Glutamatergic neuron (in vitro differentiated cells): ENCODE measurements around the gene KRTAP13-4. TPM values are rescaled to one million over a fixed set of nuclear protein-coding genes. Genes with fewer than 3 reads are reported as not detected.

Source experiments
- DNase-seq: peaks from one replicate; pipeline ENCODE4 v3.0.0; 2022
- H3K27ac Mint-ChIP-seq: one replicate; pipeline ENCODE4 v1.8.0; 2020; ENCODE audit warnings: mild to moderate bottlenecking, mixed read lengths, inconsistent platforms; ENCODE audit not compliant: unreplicated experiment
- H3K27me3 Mint-ChIP-seq: one replicate; pipeline ENCODE4 v1.8.0; 2020; ENCODE audit warnings: mild to moderate bottlenecking, moderate library complexity, mixed read lengths, inconsistent platforms; ENCODE audit not compliant: unreplicated experiment
- H3K36me3 Mint-ChIP-seq: one replicate; pipeline ENCODE4 v1.8.0; 2020; ENCODE audit warnings: mild to moderate bottlenecking, mixed read lengths, inconsistent platforms; ENCODE audit not compliant: unreplicated experiment
- H3K4me1 Mint-ChIP-seq: one replicate; pipeline ENCODE4 v1.8.0; 2020; ENCODE audit warnings: mild to moderate bottlenecking, low read depth, mixed read lengths, inconsistent platforms; ENCODE audit not compliant: unreplicated experiment
- H3K4me3 Mint-ChIP-seq: one replicate; pipeline ENCODE4 v1.8.0; 2020; ENCODE audit warnings: mild to moderate bottlenecking, mixed read lengths, inconsistent platforms; ENCODE audit not compliant: unreplicated experiment
- H3K9me3 Mint-ChIP-seq: one replicate; pipeline ENCODE4 v1.8.0; 2020; ENCODE audit warnings: mild to moderate bottlenecking, moderate library complexity, mixed read lengths, inconsistent platforms; ENCODE audit not compliant: unreplicated experiment
- CTCF ChIP-seq: fragments of 200-600 bp; sonication (generic); IDR thresholded peaks from one replicate; pipeline ENCODE4 v1.5.0; 2021; ENCODE audit not compliant: partially characterized antibody, unreplicated experiment
- total RNA-seq: library from RNA; stranded (reverse); fragmentation: NEBNext Ultra II Directional; extraction: Animal tissue kit (Norgen Biotek cat#: 25700); gene quantifications from one replicate; pipeline ENCODE4 v1.2.1, GENCODE V29; 2021; ENCODE audit not compliant: unreplicated experiment

Gene KRTAP13-4
- total RNA-seq, 1 donor from 2014 or later, result not detected

DNA sequence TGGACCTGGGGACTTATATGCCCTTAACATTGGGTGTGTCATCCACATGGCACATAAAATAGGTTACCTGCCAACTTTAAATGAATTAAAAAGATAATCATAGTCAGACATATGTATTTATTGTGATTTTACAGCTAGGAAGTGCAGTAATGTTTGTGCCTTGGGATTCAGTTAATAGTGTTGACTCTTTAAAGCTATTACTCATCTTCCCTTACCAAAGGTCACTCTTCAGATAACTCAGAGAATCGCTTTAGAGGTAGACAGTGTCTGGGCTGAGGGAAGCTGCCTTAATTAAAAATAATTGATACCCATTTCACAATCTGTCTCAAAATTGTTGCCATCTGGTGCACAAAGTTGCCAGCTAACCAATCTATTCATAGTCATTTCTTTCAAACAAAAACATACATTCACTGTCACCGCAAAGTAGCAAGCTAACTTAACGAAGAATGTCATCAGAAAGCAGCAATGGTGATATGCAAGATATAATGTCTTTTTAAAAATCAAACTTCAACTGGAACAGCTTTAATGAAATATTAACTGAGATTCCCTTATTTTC is 7.1 kb downstream of the KRTAP13-4 start:
- Mint-ChIP-seq H3K4me1 (no peaks in the 10 kb centered on the region), H3K27ac (no peak overlapping the region), H3K36me3 (no peaks in the 10 kb centered on the region), H3K4me3 (no peak overlapping the region), H3K27me3 (peaks cover 2% of the 10 kb centered on the region), H3K9me3 (no peaks in the 10 kb centered on the region)
- no peak for DNase-seq
- no peak for TF ChIP-seq CTCF

GRCh38 chr21:30439975-30440374 is 10.0 kb downstream of the KRTAP13-4 start, which contains the start of gene KRTAP15-1:
Gene KRTAP15-1, plus strand, starts transcription at chr21:30440275. Its CDS starts 53 bp downstream, at chr21:30440328.
- Mint-ChIP-seq H3K36me3 (no peaks in the 10 kb centered on the region), H3K27me3 (peaks cover 2% of the 10 kb centered on the region), H3K27ac (no peak within 1 kb of the TSS), H3K4me3 (no peak within 1 kb of the TSS), H3K9me3 (no peaks in the 10 kb centered on the region), H3K4me1 (no peaks in the 10 kb centered on the region)
- no peak for DNase-seq
- no peak for TF ChIP-seq CTCF

- no peak for DNase-seq
- Mint-ChIP-seq H3K36me3 (no peaks in the 10 kb centered on the region), H3K9me3 (no peaks in the 10 kb centered on the region), H3K4me3 (no peak overlapping the region), H3K27ac (no peak overlapping the region), H3K27me3 (peaks cover 2% of the 10 kb centered on the region), H3K4me1 (no peaks in the 10 kb centered on the region)
- no peak for TF ChIP-seq CTCF
Measured at GRCh38 chr21:30443226-30443625, 13.2 kb downstream of the KRTAP13-4 start.

GRCh38 chr21:30444204-30444603 is 14.2 kb downstream of the KRTAP13-4 start:
- peaks cover 2% of the 10 kb centered on the region for H3K27me3 Mint-ChIP-seq
- TF ChIP-seq CTCF, result no peak
- no peak for DNase-seq
- no peaks in the 10 kb centered on the region for H3K36me3 Mint-ChIP-seq
- H3K9me3 Mint-ChIP-seq, result no peaks in the 10 kb centered on the region
- H3K27ac Mint-ChIP-seq, result no peak overlapping the region
- H3K4me3 Mint-ChIP-seq, result no peak overlapping the region
- H3K4me1 Mint-ChIP-seq, result no peaks in the 10 kb centered on the region

DNA sequence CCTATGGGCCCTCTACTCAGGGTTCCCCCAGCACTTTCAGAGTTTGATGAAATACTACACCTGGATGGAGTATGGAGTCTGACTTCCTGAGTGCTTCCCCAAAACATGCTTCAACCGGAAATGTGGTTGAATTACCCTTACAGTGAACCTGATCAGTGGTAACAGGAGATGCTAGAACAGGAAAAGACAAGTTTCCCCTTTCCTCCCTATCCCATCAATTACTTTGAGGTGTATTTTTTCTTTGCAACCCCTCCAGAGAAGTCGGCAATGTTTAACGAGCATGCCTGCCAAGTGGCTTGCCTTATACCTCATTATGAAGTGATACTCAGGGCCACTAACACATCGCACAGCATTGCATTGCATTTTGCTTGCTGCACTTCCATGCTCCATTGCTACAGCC is 17.0 kb downstream of the KRTAP13-4 start:
- no peak overlapping the region for H3K27ac Mint-ChIP-seq
- H3K4me1 Mint-ChIP-seq, result peaks cover 2% of the 10 kb centered on the region
- H3K27me3 Mint-ChIP-seq, result peaks cover 2% of the 10 kb centered on the region
- TF ChIP-seq CTCF, result no peak
- H3K9me3 Mint-ChIP-seq, result no peaks in the 10 kb centered on the region
- no peaks in the 10 kb centered on the region for H3K36me3 Mint-ChIP-seq
- DNase-seq, result no peak
- no peak overlapping the region for H3K4me3 Mint-ChIP-seq
